Putamen (tissue), 1 donor: ENCODE measurements around the gene TCAIM.

Experiments
- DNase-seq: peaks from one replicate; pipeline ENCODE4 v3.0.0-alpha.2; 2016; ENCODE audit warnings: low spot score

TCAIM gene

GRCh38 chr3:44338010-44338827 lies at the start of gene TCAIM:
Gene TCAIM (plus strand): TSS chr3:44338766. CDS start chr3:44354783, 16,017 bp downstream.
- peak; percentile 93 for DNase-seq

DNA sequence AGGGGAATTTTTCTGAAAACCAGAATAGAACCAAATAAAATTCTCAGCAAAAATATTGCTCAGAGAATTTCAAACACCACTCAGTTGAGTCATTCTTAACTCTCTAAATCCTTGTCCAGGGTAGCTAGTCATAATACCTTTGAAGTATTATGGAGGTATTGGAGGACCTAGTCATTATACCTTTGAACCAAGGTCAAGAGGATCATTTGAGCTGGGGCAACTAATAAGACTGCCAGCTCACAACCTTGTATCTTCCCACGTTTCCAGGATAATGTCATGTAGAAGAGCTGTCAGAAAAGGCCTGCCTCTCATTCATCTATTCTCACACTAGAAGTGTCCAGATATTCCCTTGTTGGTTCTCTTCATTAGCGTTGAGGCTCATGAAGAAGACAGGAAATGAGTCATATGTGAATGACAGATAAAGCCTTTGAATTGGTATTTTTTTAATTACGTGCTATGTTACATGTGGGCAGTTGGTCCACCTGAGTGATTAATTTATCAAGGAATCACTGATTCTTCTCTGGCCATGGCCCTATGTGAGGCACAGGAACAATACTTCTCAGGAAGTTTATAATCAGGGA lies 48.6 kb upstream of the TCAIM start:
- no peak for DNase-seq

- no peak for DNase-seq
These were observed 46.3 kb upstream of the TCAIM start for GRCh38 chr3:44292276-44292675.

- DNase-seq = no peak
These were observed 45.6 kb upstream of the TCAIM start for GRCh38 chr3:44292947-44293346.

- DNase-seq = no peak
These were observed 41.3 kb upstream of the TCAIM start for GRCh38 chr3:44297255-44297654.

DNA sequence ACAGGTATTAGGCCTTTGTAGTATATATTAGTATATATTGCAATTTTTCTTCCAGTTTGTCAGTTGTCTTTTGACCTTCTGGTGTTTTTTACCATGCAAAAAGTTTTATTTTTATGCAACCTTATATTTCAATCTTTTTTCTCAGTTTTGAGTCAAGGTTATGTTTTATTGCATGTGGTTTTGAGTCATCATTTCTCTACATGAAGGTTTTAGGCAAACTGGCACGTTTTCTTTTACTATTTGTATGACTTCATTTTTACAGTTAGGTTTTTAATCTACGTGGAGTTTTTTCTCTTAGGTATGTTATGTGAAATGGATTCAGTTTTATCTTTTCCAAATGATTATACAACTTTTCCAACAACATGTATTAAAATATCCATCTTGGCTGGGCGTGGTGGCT lies 36.8 kb upstream of the TCAIM start:
- no peak for DNase-seq

DNA sequence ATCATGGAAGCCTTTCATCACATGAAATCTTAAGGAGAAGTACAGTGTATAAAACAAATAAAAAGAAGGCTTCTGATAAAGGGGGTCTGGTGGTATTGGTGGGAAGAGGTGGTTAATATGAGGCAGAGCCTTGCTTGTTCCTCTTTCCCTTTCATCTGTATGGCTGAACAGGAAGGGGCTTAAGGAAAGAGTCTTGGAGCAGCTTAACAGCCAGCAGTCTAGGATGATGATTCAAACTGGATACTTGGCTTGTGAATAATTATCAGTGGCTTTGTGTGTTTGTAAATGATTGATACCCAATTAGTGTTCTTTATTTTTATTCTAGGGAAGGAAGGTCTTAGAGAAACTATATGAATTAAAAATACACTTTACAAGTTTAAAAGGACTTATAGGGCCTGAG lies 29.1 kb upstream of the TCAIM start:
- DNase-seq = no peak

GRCh38 chr3:44318891-44319311 lies 19.7 kb upstream of the TCAIM start:
- no peak for DNase-seq

DNA sequence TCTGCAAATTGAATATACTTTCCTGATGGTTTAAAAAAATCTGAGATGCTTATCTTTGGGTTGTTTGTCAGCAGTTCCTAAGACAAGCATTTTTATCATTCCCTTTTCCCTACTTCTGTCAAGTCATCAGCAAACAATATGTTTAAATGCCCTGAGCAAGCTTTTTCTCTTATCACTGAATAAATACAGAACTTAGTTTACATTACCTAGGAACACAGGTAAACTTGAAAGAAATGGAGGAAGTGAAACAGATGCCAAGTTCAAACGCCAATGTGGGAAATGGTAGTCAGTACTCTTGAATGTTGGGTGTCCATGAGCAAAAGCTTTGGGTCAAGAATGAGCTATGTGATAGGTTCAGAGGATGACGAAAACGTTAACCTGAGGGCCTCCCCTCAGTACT lies 17.2 kb upstream of the TCAIM start:
- no peak for DNase-seq

DNA sequence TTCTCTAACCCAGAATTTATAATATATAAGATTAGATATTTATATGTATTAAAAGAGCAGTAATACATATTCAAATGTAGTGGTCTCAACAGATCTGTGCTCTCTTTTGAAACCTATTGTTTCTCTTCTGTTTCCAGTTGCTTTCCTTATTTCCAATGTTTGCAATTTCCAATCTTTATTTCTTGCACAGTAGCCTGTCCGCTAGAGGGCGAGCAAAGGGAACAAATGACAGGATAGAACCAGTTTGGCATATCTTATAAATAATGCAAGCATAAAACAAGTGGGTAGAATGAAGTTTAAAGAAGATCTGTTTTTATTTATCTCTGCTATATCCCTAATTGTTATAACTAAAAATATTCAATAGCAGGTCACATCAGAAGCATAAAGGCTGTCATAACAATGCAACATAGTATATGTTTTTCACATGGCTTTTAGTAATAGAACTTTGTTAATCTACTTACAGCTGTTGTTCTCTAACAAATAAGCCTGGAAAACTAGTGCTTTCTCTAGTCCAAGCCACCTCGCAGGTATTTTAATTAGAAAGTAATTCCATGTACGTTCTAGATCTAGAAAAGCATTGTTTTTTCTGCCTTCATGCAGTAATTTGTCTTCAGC lies 15.1 kb upstream of the TCAIM start:
- DNase-seq = peak; percentile 59

- no peak for DNase-seq
These were observed 14.0 kb upstream of the TCAIM start for GRCh38 chr3:44324584-44324983.

GRCh38 chr3:44326019-44326418 lies 12.5 kb upstream of the TCAIM start:
- DNase-seq = no peak

GRCh38 chr3:44326515-44326914 lies 12.1 kb upstream of the TCAIM start:
- DNase-seq = no peak

- no peak for DNase-seq
These were observed 8.6 kb upstream of the TCAIM start for GRCh38 chr3:44329946-44330345.

- DNase-seq = no peak
These were observed 8.1 kb upstream of the TCAIM start for GRCh38 chr3:44330444-44330843.

GRCh38 chr3:44334326-44334725 lies 4.2 kb upstream of the TCAIM start:
- no peak for DNase-seq

DNA sequence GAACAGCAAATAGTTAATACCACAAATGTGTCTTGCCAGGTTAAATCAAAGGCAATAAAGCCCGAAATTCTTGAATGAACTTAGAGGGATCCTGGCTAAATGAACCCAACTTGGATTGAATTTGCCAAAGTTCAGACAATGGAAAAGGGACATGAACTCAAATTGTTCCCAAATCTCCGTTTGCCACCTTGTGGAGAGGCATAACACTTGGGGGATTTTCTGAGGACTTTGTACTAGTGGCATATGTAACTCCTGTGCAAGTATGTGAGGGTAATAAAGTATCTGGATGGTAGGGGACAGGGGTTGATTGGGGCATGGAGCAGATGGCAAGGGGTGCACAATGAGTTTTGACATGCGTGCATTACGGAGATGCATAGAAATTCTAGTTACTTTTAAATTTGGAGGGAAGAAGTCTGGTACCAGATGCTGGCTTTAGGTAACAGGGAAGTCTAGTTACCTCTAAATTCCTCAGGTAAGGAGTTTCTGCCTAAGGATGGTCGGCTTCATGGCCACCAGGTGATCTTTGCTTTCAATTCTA lies 1.2 kb upstream of the TCAIM start:
- no peak for DNase-seq

- DNase-seq = no peak
These were observed 212 bp downstream of the TCAIM start for GRCh38 chr3:44338828-44339127.

DNA sequence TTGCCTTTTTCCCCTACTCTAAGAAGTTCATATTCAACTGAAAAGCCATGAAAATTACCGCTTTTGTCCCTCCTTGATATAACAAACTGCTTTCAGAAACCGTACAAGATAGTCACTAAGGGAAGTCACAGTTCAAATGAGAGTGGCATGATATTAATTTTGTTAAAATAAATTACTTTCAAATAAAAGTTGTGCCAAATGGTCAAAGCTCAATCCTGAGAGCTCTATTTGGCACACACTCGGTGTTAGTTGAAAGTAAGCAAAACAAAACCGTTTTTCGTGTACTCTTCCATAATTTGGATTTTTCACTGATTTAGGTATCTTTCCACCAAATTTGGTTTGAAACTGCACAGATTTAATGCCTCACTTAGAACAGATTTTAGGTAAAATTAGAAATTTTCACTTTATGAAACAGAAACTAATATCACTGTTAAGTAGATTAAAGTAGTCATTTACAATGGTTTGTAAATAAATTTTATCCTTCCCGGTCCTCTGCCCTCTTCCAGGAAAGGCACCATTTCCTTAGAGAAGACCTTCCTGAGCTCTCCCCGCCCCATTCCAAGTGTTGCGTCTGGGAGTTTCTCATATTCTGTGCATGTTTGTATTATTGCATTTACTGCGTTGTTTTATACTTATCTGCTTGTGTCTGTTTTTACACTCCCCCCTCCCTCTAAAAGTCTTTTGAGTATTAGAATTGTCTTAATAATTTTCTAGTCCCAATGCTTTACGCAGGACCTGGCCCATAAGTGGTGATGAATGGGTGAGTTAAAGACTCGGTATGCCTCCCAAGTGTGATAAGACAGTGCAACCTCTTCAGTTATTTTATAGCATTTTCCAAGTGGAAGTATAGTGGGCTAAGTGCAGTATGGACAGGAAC lies 853 bp downstream of the TCAIM start:
- DNase-seq = no peak

DNA sequence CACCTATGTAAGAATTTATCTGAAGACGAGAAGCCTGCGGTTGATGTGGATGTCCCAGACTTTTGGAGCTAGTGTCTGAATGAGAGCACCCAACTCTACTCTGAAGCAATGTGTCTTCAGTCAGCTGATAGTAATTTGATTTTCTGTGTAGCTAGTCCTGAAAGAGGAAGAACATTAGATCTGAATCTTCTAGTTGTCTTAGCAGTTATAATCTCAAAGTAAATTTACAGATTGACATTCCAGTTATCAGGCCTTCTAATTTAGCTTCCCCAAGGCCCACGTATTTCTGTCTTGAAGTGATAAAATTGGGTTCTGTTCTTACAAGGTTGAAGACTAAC lies 1.5 kb downstream of the TCAIM start:
- no peak for DNase-seq

GRCh38 chr3:44342176-44342790 lies 3.7 kb downstream of the TCAIM start:
- DNase-seq = no peak

GRCh38 chr3:44343421-44343820 lies 4.9 kb downstream of the TCAIM start:
- DNase-seq = no peak
